ENCODE results near the gene EEF1AKMT1.
"Not testable (repeated sequence)": the region's sequence is repeated elsewhere in the genome, so short reads cannot be mapped to it uniquely, and the experiment has no call there.

Gene EEF1AKMT1

GRCh38 chr13:20685092-20685491 lies 88.7 kb downstream of the EEF1AKMT1 start:
- Histone ChIP-seq H3K4me3 (no peak overlapping the region), H3K27ac (no peak overlapping the region)
- TF ChIP-seq, protein P1, sequence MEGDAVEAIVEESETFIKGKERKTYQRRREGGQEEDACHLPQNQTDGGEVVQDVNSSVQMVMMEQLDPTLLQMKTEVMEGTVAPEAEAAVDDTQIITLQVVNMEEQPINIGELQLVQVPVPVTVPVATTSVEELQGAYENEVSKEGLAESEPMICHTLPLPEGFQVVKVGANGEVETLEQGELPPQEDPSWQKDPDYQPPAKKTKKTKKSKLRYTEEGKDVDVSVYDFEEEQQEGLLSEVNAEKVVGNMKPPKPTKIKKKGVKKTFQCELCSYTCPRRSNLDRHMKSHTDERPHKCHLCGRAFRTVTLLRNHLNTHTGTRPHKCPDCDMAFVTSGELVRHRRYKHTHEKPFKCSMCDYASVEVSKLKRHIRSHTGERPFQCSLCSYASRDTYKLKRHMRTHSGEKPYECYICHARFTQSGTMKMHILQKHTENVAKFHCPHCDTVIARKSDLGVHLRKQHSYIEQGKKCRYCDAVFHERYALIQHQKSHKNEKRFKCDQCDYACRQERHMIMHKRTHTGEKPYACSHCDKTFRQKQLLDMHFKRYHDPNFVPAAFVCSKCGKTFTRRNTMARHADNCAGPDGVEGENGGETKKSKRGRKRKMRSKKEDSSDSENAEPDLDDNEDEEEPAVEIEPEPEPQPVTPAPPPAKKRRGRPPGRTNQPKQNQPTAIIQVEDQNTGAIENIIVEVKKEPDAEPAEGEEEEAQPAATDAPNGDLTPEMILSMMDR (IDR thresholded peaks at IDR 0.05) = no peak
- DNase-seq (ENCODE audit: low spot score) = no peak

DNA sequence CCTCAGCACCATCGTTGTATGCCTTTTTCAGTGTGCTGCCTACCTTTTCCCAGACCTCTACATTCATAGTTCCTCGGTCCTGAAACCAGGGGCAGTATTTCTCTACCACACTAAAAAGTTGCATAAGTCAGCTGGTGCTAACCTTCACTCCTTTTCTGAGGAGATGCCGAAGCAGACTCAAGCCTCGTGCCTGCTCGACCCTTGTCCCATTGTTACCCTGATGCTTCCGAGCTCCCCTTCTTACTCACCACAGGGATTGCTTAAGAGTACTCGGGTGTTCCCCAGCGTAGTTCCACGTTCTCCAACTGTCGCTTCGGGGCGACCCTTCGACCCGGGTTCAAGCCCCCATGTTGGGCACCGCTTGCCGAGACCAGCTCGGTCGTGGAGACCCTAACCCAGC lies 89.2 kb downstream of the EEF1AKMT1 start:
- Histone ChIP-seq H3K4me3 (no peak overlapping the region), H3K27ac (no peak overlapping the region)
- no peak for DNase-seq (ENCODE audit: low spot score)
- TF ChIP-seq, protein P1 (IDR thresholded peaks at IDR 0.05) = no peak

GRCh38 chr13:20684041-20684440 lies 89.7 kb downstream of the EEF1AKMT1 start:
- Histone ChIP-seq H3K4me3 (no peak overlapping the region), H3K27ac (no peak overlapping the region)
- TF ChIP-seq, protein P1 (IDR thresholded peaks at IDR 0.05) = no peak
- no peak for DNase-seq (ENCODE audit: low spot score)

DNA sequence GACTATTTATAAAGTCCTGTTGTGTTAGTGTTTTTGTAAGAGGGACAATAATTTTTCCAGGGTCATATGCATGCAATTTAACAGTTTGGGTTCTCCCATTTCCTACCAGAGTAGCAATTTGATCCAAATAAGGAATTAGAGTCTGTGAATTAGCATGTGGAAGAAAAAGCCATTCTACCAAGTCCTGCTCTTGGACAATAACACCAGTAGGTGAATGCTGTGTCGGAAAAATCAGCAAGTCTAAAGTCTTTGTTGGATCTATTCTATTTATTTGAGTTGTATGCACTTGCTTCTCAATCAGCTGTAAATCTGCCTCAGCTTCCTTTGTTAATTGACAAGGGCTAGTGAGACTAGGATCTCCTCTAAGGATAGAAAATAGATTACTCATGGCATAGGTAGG lies 91.7 kb downstream of the EEF1AKMT1 start:
- DNase-seq (ENCODE audit: low spot score) = no peak
- Histone ChIP-seq H3K4me3 (no peak overlapping the region), H3K27ac (no peak overlapping the region)
- TF ChIP-seq, protein P1 (IDR thresholded peaks at IDR 0.05) = no peak

GRCh38 chr13:20681481-20681880 lies 92.3 kb downstream of the EEF1AKMT1 start:
- H3K4me3 ChIP-seq; H3K27ac ChIP-seq; DNase-seq (ENCODE audit: low spot score): not testable (repeated sequence)

DNA sequence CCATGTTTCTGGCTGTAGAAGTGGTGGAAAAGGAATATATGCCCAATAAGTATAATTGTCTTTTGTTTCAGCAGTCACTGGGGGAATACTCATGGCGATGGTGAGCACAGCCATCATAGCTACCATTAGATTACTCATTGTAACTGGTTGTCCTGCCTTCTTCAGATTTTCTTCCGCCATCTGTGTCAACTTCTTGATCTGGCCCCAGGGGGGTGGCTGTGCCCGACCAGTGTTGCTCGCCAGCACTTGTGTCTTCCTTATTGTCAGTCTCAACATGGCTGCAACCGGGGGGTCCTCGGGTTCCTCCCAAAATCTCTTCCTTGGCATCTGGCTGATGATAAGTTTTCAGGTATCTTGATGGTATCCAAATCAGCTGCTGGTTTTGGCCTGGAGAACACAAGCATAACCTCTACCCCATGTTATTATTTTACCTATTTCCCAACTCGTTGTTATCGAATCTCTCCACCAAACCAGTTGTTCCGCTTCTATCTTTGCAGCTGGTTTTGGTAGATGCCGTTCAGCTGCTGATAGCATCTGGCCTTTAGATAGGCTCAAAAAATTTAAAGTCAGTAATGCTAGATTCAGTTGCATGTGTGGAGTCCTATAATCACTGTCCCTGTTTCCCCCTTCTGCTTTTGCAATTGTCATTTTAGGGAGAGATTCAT lies 93.2 kb downstream of the EEF1AKMT1 start:
- DNase-seq (ENCODE audit: low spot score) = no peak
- TF ChIP-seq, protein P1 (IDR thresholded peaks at IDR 0.05) = no peak

GRCh38 chr13:20679879-20680278 lies 93.9 kb downstream of the EEF1AKMT1 start:
- H3K4me3 ChIP-seq = no peak overlapping the region

More for the DNA sequence above, 93.2 kb downstream of the EEF1AKMT1 start:
- H3K4me3 ChIP-seq = no peak overlapping the region
- H3K27ac ChIP-seq = no peak overlapping the region

More at GRCh38 chr13:20679879-20680278, 93.9 kb downstream of the EEF1AKMT1 start:
- H3K27ac ChIP-seq = no peak overlapping the region
- no peak for DNase-seq (ENCODE audit: low spot score)
- TF ChIP-seq, protein P1 (IDR thresholded peaks at IDR 0.05) = no peak

All from coronary artery (tissue), 2 donors.